ENCODE measurements around the gene KRAS. TPM values are rescaled to one million over a fixed set of nuclear protein-coding genes. Genes with fewer than 3 reads are reported as not detected.

Gene KRAS
- polyA plus RNA-seq, 6 donors from 2014 or later: 13.5 to 27.8 (median 25.7) TPM

- Mint-ChIP-seq H3K27me3 (no peaks in the 10 kb centered on the region), H3K36me3 (no peaks in the 10 kb centered on the region), H3K9me3 (no peaks in the 10 kb centered on the region), H3K27ac (peak overlapping the region in 2 of 6 donors; percentile 4 to 76), H3K4me3 (no peak overlapping the region), H3K4me1 (peaks cover 18 to 29% (median 21%) of the 10 kb centered on the region in 3 donors)
- DNase-seq (no peak), ATAC-seq (ENCODE audit: low read depth in 2 of 2) (no peak)
Measured at GRCh38 chr12:25202137-25202536, 48.6 kb downstream of the KRAS start.

GRCh38 chr12:25200703-25201102 is 50.0 kb downstream of the KRAS start:
- Mint-ChIP-seq H3K27ac (peak overlapping the region in 2 of 6 donors; percentile 3 to 68), H3K27me3 (no peaks in the 10 kb centered on the region), H3K4me1 (peaks cover 24 to 35% (median 34%) of the 10 kb centered on the region in 3 donors), H3K36me3 (no peaks in the 10 kb centered on the region), H3K4me3 (no peak overlapping the region), H3K9me3 (no peaks in the 10 kb centered on the region)
- ATAC-seq (ENCODE audit: low read depth in 2 of 2): no peak
- no peak for DNase-seq

- H3K36me3 Mint-ChIP-seq: no peaks in the 10 kb centered on the region
- ATAC-seq (ENCODE audit: low read depth in 2 of 2): no peak
- peak overlapping the region in 2 of 6 donors; percentile 47 to 87 for H3K27ac Mint-ChIP-seq
- DNase-seq: no peak
- peak overlapping the region in 3 of 8 donors; percentile 33 to 97 (median 47) for H3K4me3 Mint-ChIP-seq
- peaks cover 29 to 50% (median 47%) of the 10 kb centered on the region in 3 donors for H3K4me1 Mint-ChIP-seq
- no peaks in the 10 kb centered on the region for H3K9me3 Mint-ChIP-seq
- no peaks in the 10 kb centered on the region for H3K27me3 Mint-ChIP-seq
Measured at GRCh38 chr12:25197608-25198007, 53.1 kb downstream of the KRAS start.

GRCh38 chr12:25195056-25195971 is 55.4 kb downstream of the KRAS start, which contains the start of the genes DNAI7 and ETFRF1:
DNAI7 (minus strand) TSS chr12:25195160; CDS start chr12:25195078, 82 bp downstream.
ETFRF1 (plus strand) TSS chr12:25195237; CDS start chr12:25203957, 8,720 bp downstream.
- peak within 1 kb of the TSS; percentile 95 to 99 (median 98) for H3K4me3 Mint-ChIP-seq
- no peaks in the 10 kb centered on the region for H3K9me3 Mint-ChIP-seq
- H3K36me3 Mint-ChIP-seq: no peaks in the 10 kb centered on the region
- H3K27me3 Mint-ChIP-seq: no peaks in the 10 kb centered on the region
- ATAC-seq (ENCODE audit: low read depth in 2 of 2) (peak; percentile 91 to 92), DNase-seq (peak; percentile 98)
- peak within 1 kb of the TSS; percentile 96 to 99 (median 98) for H3K27ac Mint-ChIP-seq
- H3K4me1 Mint-ChIP-seq: peaks cover 23 to 44% (median 35%) of the 10 kb centered on the region in 3 donors

DNA sequence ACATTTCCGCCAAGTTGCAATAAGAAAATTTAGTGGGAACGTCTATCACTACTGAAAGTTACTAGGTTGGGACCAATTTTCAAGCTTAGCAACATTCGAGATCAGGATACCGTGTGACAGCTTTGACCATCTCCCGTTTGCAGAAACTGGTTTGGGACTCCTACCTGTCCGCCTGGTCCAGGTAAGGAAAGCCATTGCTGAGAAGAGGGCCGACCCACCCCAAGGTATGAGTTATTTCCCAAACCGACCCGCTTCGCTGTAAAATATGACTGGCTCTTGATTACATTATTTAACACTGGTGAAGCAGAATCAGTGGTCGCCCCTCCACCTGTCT is 56.0 kb downstream of the KRAS start:
- peak overlapping the region; percentile 96 to 99 (median 98) for H3K27ac Mint-ChIP-seq
- no peaks in the 10 kb centered on the region for H3K27me3 Mint-ChIP-seq
- H3K4me3 Mint-ChIP-seq: peak overlapping the region; percentile 95 to 99 (median 98)
- DNase-seq (no peak), ATAC-seq (ENCODE audit: low read depth in 2 of 2) (no peak)
- no peaks in the 10 kb centered on the region for H3K9me3 Mint-ChIP-seq
- peaks cover 19 to 41% (median 29%) of the 10 kb centered on the region in 3 donors for H3K4me1 Mint-ChIP-seq
- no peaks in the 10 kb centered on the region for H3K36me3 Mint-ChIP-seq

GRCh38 chr12:25194214-25194613 is 56.5 kb downstream of the KRAS start:
- Mint-ChIP-seq H3K9me3 (no peaks in the 10 kb centered on the region), H3K4me3 (peak overlapping the region; percentile 95 to 99 (median 98)), H3K27ac (peak overlapping the region; percentile 96 to 99 (median 98)), H3K27me3 (no peaks in the 10 kb centered on the region), H3K4me1 (peaks cover 19 to 40% (median 26%) of the 10 kb centered on the region in 3 donors), H3K36me3 (no peaks in the 10 kb centered on the region)
- ATAC-seq (ENCODE audit: low read depth in 2 of 2): no peak
- DNase-seq: no peak

DNA sequence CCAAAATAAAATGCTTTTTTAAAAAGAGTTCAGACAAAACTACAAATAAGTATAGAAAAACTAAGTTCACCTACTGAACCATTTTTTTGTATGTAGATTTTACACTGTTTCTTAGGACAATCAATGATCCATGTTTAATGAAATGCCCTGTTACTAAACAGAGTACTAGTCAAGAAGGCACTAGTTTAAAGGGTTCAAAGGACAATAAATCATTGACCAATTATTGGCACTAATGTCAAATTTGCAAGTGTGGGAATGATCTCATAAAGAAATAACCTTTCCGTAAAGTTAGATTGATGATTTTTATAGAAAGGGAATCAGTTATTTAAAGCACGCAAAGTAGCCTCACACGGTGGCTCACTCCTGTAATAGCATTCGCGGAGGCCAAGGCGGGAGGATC is 59.9 kb downstream of the KRAS start:
- Mint-ChIP-seq H3K27ac (peak overlapping the region in 1 of 6 donors; percentile 22), H3K9me3 (no peaks in the 10 kb centered on the region), H3K27me3 (no peaks in the 10 kb centered on the region), H3K4me1 (peaks cover 18 to 25% (median 23%) of the 10 kb centered on the region in 3 donors), H3K4me3 (peak overlapping the region in 1 of 8 donors; percentile 12), H3K36me3 (no peaks in the 10 kb centered on the region)
- DNase-seq (no peak), ATAC-seq (ENCODE audit: low read depth in 2 of 2) (no peak)

DNA sequence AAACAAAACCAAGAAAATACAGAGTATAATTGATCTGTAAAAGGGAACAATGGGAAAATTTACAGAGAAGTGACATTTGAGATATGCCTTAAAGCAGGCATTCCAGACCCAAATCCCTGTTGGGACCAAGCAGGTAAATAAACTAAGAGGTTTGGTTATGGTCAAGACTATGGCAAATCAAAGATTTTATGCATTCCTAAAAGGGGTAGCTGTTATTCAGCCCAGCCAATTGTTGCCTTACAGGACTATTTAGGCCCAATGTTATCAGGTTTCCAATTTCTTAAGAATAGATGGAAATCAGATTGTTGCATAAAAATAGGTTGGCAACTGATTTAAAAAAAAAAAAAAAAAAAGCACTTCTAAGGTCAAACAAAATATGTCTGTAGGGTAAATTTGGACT is 61.1 kb downstream of the KRAS start:
- DNase-seq: no peak
- Mint-ChIP-seq H3K27ac (peak overlapping the region in 1 of 6 donors; percentile 83), H3K36me3 (no peaks in the 10 kb centered on the region)

GRCh38 chr12:25187781-25188180 is 62.9 kb downstream of the KRAS start:
- Mint-ChIP-seq H3K36me3 (no peaks in the 10 kb centered on the region), H3K4me1 (peaks cover 7 to 10% (median 9%) of the 10 kb centered on the region in 3 donors), H3K4me3 (no peak overlapping the region), H3K27ac (no peak overlapping the region), H3K27me3 (no peaks in the 10 kb centered on the region), H3K9me3 (no peaks in the 10 kb centered on the region)
- no peak for DNase-seq
- no peak for ATAC-seq (ENCODE audit: low read depth in 2 of 2)

More for the DNA sequence above, 61.1 kb downstream of the KRAS start:
- H3K4me1 Mint-ChIP-seq: peaks cover 9 to 14% (median 12%) of the 10 kb centered on the region in 3 donors
- H3K4me3 Mint-ChIP-seq: no peak overlapping the region
- H3K9me3 Mint-ChIP-seq: no peaks in the 10 kb centered on the region
- ATAC-seq (ENCODE audit: low read depth in 2 of 2): no peak
- H3K27me3 Mint-ChIP-seq: no peaks in the 10 kb centered on the region

- Mint-ChIP-seq H3K36me3 (no peaks in the 10 kb centered on the region), H3K27me3 (no peaks in the 10 kb centered on the region), H3K9me3 (no peaks in the 10 kb centered on the region), H3K4me3 (peak overlapping the region in 7 of 8 donors; percentile 24 to 85 (median 69)), H3K27ac (peak overlapping the region in 2 of 6 donors; percentile 26 to 31), H3K4me1 (peaks cover 7 to 10% (median 9%) of the 10 kb centered on the region in 3 donors)
- ATAC-seq (ENCODE audit: low read depth in 2 of 2): peak; percentile 61 to 72
- DNase-seq: no peak
Measured at GRCh38 chr12:25186788-25187402, 63.8 kb downstream of the KRAS start.

GRCh38 chr12:25186038-25186787 is 64.5 kb downstream of the KRAS start:
- Mint-ChIP-seq H3K4me3 (peak overlapping the region in 5 of 8 donors; percentile 11 to 77 (median 50)), H3K36me3 (no peaks in the 10 kb centered on the region), H3K4me1 (peaks cover 7 to 10% (median 9%) of the 10 kb centered on the region in 3 donors), H3K9me3 (no peaks in the 10 kb centered on the region), H3K27me3 (no peaks in the 10 kb centered on the region), H3K27ac (peak overlapping the region in 2 of 6 donors; percentile 7 to 31)
- ATAC-seq (ENCODE audit: low read depth in 2 of 2): peak; percentile 68 to 70
- peak; percentile 15 for DNase-seq

GRCh38 chr12:25184132-25184531 is 66.6 kb downstream of the KRAS start:
- H3K36me3 Mint-ChIP-seq: peaks cover 0 to 5% of the 10 kb centered on the region in 2 donors
- H3K9me3 Mint-ChIP-seq: peaks cover 0 to 6% (median 2%) of the 10 kb centered on the region in 7 donors
- ATAC-seq (ENCODE audit: low read depth in 2 of 2) (no peak), DNase-seq (no peak)
- H3K27me3 Mint-ChIP-seq: no peaks in the 10 kb centered on the region
- H3K4me1 Mint-ChIP-seq: peaks cover 7 to 10% (median 9%) of the 10 kb centered on the region in 3 donors
- H3K4me3 Mint-ChIP-seq: no peak overlapping the region
- no peak overlapping the region for H3K27ac Mint-ChIP-seq

- no peaks in the 10 kb centered on the region for H3K27me3 Mint-ChIP-seq
- DNase-seq (no peak), ATAC-seq (ENCODE audit: low read depth in 2 of 2) (no peak)
- H3K27ac Mint-ChIP-seq: no peak overlapping the region
- H3K4me1 Mint-ChIP-seq: peaks cover 7 to 10% (median 9%) of the 10 kb centered on the region in 3 donors
- no peak overlapping the region for H3K4me3 Mint-ChIP-seq
- H3K36me3 Mint-ChIP-seq: peaks cover 0 to 5% of the 10 kb centered on the region in 2 donors
- peaks cover 0 to 6% (median 2%) of the 10 kb centered on the region in 7 donors for H3K9me3 Mint-ChIP-seq
Measured at GRCh38 chr12:25182765-25183164, 68.0 kb downstream of the KRAS start.

All from naive B cell (primary cell).